Vagina (tissue), 2 donors: ENCODE data around the gene SLC22A12. TPM values are rescaled to one million over a fixed set of nuclear protein-coding genes. Genes with fewer than 3 reads are reported as not detected.
A peak's percentile ranks its signal among the peaks of the same experiment; 100 is the strongest.

Experiments used
- DNase-seq, 2 donors: peaks; one replicate each; pipeline ENCODE4 v3.0.0-alpha.2; 2017; ENCODE audit errors: extremely low spot score in 2 of 2
- H3K27ac ChIP-seq: fragments of 200-600 bp; sonication (generic); one replicate; pipeline ENCODE4 v1.5.1; 2019
- H3K27me3 ChIP-seq: fragments of 200-600 bp; sonication (generic); one replicate; pipeline ENCODE4 v1.5.1; 2019
- H3K36me3 ChIP-seq, 2 donors: fragments of 200-600 bp; sonication (generic); one replicate each; pipeline ENCODE4 v1.5.1; 2017 to 2019
- H3K4me1 ChIP-seq: fragments of 200-600 bp; sonication (generic); one replicate; pipeline ENCODE4 v1.5.1; 2019
- H3K4me3 ChIP-seq, 2 donors: fragments of 200-600 bp; sonication (generic); 1 replicate in 1 of 2; 2 replicates in 1 of 2; pipeline ENCODE4 v1.5.1; 2016 to 2019
- H3K9me3 ChIP-seq: fragments of 200-600 bp; sonication (generic); one replicate; pipeline ENCODE4 v1.5.1; 2019
- CTCF ChIP-seq, 3 experiments: fragments of 450-650 bp in 2 of 3; fragments of 200-600 bp in 1 of 3; sonication (generic) in 1 of 3; IDR thresholded peaks; one replicate each; pipeline ENCODE4 v1.5.1; 2017 to 2019; ENCODE audit warnings: antibody characterized with exemption in 3 of 3, mild to moderate bottlenecking in 2 of 3, moderate library complexity in 2 of 3
- POLR2A ChIP-seq, 2 donors: fragments of 450-650 bp; IDR thresholded peaks; one replicate each; pipeline ENCODE4 v1.6.1; 2017; ENCODE audit warnings: antibody characterized with exemption in 2 of 2, mild to moderate bottlenecking in 2 of 2, moderate library complexity in 2 of 2
- POLR2AphosphoS5 ChIP-seq, 2 donors: sonication (generic); formaldehyde crosslinking; IDR thresholded peaks; one replicate each; pipeline ENCODE4 v1.9.0; 2017; ENCODE audit warnings: antibody characterized with exemption in 2 of 2, mild to moderate bottlenecking in 2 of 2, low read depth in 1 of 2; ENCODE audit not compliant: insufficient read depth in 1 of 2
- intact Hi-C: fragments of 100-400 bp; cut with DNase I; formaldehyde crosslinking; loops from one replicate; pipeline ENCODE4 v1.15.1; 2023
- total RNA-seq: library from RNA; depleted of rRNA; stranded (reverse); fragments of >200 nt; gene quantifications from one replicate; pipeline ENCODE4 v1.2.3, GENCODE V29; 2016

SLC22A12 gene
- total RNA-seq, 1 donor from 2014 or later = not detected

GRCh38 chr11:64647019-64647779, 56.2 kb downstream of the SLC22A12 start:
- peaks cover 4% of the 10 kb centered on the region for H3K4me1 ChIP-seq
- TF ChIP-seq CTCF (IDR thresholded peaks at IDR 0.05) (no peak), POLR2AphosphoS5 (IDR thresholded peaks at IDR 0.05; ENCODE audit: insufficient read depth in 1 of 2, low read depth in 1 of 2) (no peak), POLR2A (IDR thresholded peaks at IDR 0.05) (no peak)
- no peak for DNase-seq
- intact Hi-C loops = no loop called here
- no peak overlapping the region for H3K4me3 ChIP-seq
- H3K27ac ChIP-seq = no peak overlapping the region
- no peaks in the 10 kb centered on the region for H3K9me3 ChIP-seq
- no peaks in the 10 kb centered on the region for H3K36me3 ChIP-seq
- no peaks in the 10 kb centered on the region for H3K27me3 ChIP-seq

- no peaks in the 10 kb centered on the region for H3K27me3 ChIP-seq
- TF ChIP-seq POLR2AphosphoS5 (IDR thresholded peaks at IDR 0.05; ENCODE audit: insufficient read depth in 1 of 2, low read depth in 1 of 2) = no peak
- TF ChIP-seq POLR2A (IDR thresholded peaks at IDR 0.05) = no peak
- no peak for TF ChIP-seq CTCF (IDR thresholded peaks at IDR 0.05)
- no peaks in the 10 kb centered on the region for H3K36me3 ChIP-seq
- H3K27ac ChIP-seq = no peak overlapping the region
- no peak overlapping the region for H3K4me3 ChIP-seq
- no peak for DNase-seq
- H3K9me3 ChIP-seq = no peaks in the 10 kb centered on the region
- H3K4me1 ChIP-seq = peaks cover 13% of the 10 kb centered on the region
- intact Hi-C loops = no loop called here
Observed at GRCh38 chr11:64648551-64648950, 57.5 kb downstream of the SLC22A12 start.

- H3K4me1 ChIP-seq = peaks cover 10% of the 10 kb centered on the region
- TF ChIP-seq POLR2A (IDR thresholded peaks at IDR 0.05) (no peak), CTCF (IDR thresholded peaks at IDR 0.05) (peak in 1 of 3 experiments; percentile 14), POLR2AphosphoS5 (IDR thresholded peaks at IDR 0.05; ENCODE audit: insufficient read depth in 1 of 2, low read depth in 1 of 2) (no peak)
- no peak overlapping the region for H3K27ac ChIP-seq
- no peak for DNase-seq
- no peaks in the 10 kb centered on the region for H3K36me3 ChIP-seq
- H3K9me3 ChIP-seq = no peaks in the 10 kb centered on the region
- no peaks in the 10 kb centered on the region for H3K27me3 ChIP-seq
- intact Hi-C loops = no loop called here
- H3K4me3 ChIP-seq = no peak overlapping the region
Observed at GRCh38 chr11:64649291-64649697, 58.3 kb downstream of the SLC22A12 start.

GRCh38 chr11:64650923-64651523, 60.0 kb downstream of the SLC22A12 start:
- no peaks in the 10 kb centered on the region for H3K36me3 ChIP-seq
- H3K27ac ChIP-seq = no peak overlapping the region
- intact Hi-C loops = no loop called here
- DNase-seq = no peak
- H3K4me3 ChIP-seq = no peak overlapping the region
- H3K27me3 ChIP-seq = no peaks in the 10 kb centered on the region
- H3K4me1 ChIP-seq = peaks cover 10% of the 10 kb centered on the region
- no peaks in the 10 kb centered on the region for H3K9me3 ChIP-seq
- TF ChIP-seq POLR2AphosphoS5 (IDR thresholded peaks at IDR 0.05; ENCODE audit: insufficient read depth in 1 of 2, low read depth in 1 of 2) (no peak), CTCF (IDR thresholded peaks at IDR 0.05) (no peak), POLR2A (IDR thresholded peaks at IDR 0.05) (no peak)

Other genes starting within 250 kb of the SLC22A12 start
- gene RPS6KA4, start 232.1 kb upstream of the SLC22A12 start, total RNA-seq = 39.3 TPM
- gene SLC22A11, start 35.3 kb upstream of the SLC22A12 start, total RNA-seq = 0.25 TPM
- 16.9 TPM for gene NRXN2, start 132.0 kb downstream of the SLC22A12 start, total RNA-seq
- 27.5 TPM for gene RASGRP2, start 152.9 kb downstream of the SLC22A12 start, total RNA-seq
- 0.98 TPM for gene PYGM, start 168.8 kb downstream of the SLC22A12 start, total RNA-seq
- gene SF1, start 187.3 kb downstream of the SLC22A12 start, total RNA-seq = 278 TPM
- 20.6 TPM for gene MAP4K2, start 212.0 kb downstream of the SLC22A12 start, total RNA-seq
- 27.0 TPM for gene MEN1, start 219.3 kb downstream of the SLC22A12 start, total RNA-seq